Endodermal cell (in vitro differentiated cells): ENCODE measurements around the gene NRXN3. TPM values are rescaled to one million over a fixed set of nuclear protein-coding genes. Genes with fewer than 3 reads are reported as not detected.

ENCODE experiments used
- DNase-seq: peaks from one replicate; pipeline ENCODE4 v3.0.0-alpha.2; 2017
- H3K27ac ChIP-seq: 2 replicates; pipeline ENCODE4 v1.5.1; 2013; ENCODE audit warnings: mild to moderate bottlenecking, low read depth, low read length, moderate library complexity
- H3K27me3 ChIP-seq: 2 replicates; pipeline ENCODE4 v1.6.1; 2013; ENCODE audit warnings: mild to moderate bottlenecking, low read length, moderate library complexity; ENCODE audit not compliant: insufficient read depth, control insufficient read depth, poor library complexity, severe bottlenecking
- H3K36me3 ChIP-seq: 2 replicates; pipeline ENCODE4 v1.7.0; 2013; ENCODE audit warnings: mild to moderate bottlenecking, low read length, moderate library complexity; ENCODE audit not compliant: control insufficient read depth, insufficient read depth
- H3K4me1 ChIP-seq: one replicate; pipeline ENCODE4 v1.7.0; 2013; ENCODE audit warnings: low read length; ENCODE audit not compliant: control insufficient read depth, insufficient read depth
- H3K4me3 ChIP-seq: 2 replicates; pipeline ENCODE4 v1.5.1; 2013; ENCODE audit warnings: mild to moderate bottlenecking, low read length, moderate library complexity
- H3K9ac ChIP-seq: 2 replicates; pipeline ENCODE4 v1.6.1; 2013; ENCODE audit warnings: mild to moderate bottlenecking, low read length, moderate library complexity; ENCODE audit not compliant: poor library complexity, severe bottlenecking; ENCODE audit errors: extremely low read depth
- H3K9me3 ChIP-seq: 2 replicates; pipeline ENCODE4 v1.6.1; 2013; ENCODE audit warnings: mild to moderate bottlenecking, low read length, moderate library complexity; ENCODE audit not compliant: control insufficient read depth
- H3K27ac Mint-ChIP-seq: 2 replicates; pipeline ENCODE4 v1.8.0; 2020; ENCODE audit warnings: mixed read lengths
- H3K27me3 Mint-ChIP-seq: 2 replicates; pipeline ENCODE4 v1.8.0; 2021; ENCODE audit warnings: mild to moderate bottlenecking, mixed read lengths; ENCODE audit not compliant: insufficient read depth
- H3K36me3 Mint-ChIP-seq: 2 replicates; pipeline ENCODE4 v1.8.0; 2020; ENCODE audit warnings: low read depth, mixed read lengths
- H3K4me1 Mint-ChIP-seq: 2 replicates; pipeline ENCODE4 v1.8.0; 2020; ENCODE audit warnings: mixed read lengths
- H3K4me3 Mint-ChIP-seq: 2 replicates; pipeline ENCODE4 v1.8.0; 2020; ENCODE audit warnings: mild to moderate bottlenecking, moderate library complexity, mixed read lengths
- H3K9me3 Mint-ChIP-seq: 2 replicates; pipeline ENCODE4 v1.8.0; 2020; ENCODE audit warnings: mild to moderate bottlenecking, mixed read lengths
- WGBS, 2 experiments: methylation state at CpG; one replicate each; pipeline versions ENCODE4 v1.1.5 to v1.1.7; 2013; ENCODE audit warnings: missing lambda C conversion rate in 2 of 2, mixed read lengths in 1 of 2; ENCODE audit not compliant: insufficient coverage in 1 of 2, insufficient read length in 1 of 2; 5-methylcytosine and 5-hydroxymethylcytosine counted together
- total RNA-seq, 2 donors: library from RNA; stranded (reverse); fragmentation: NEBNext Ultra II Directional in 1 of 2; extraction: Animal tissue kit (Norgen Biotek cat#: 25700) in 1 of 2; gene quantifications; 2 replicates in 1 of 2; 3 replicates in 1 of 2; pipeline ENCODE4 v1.2.1, GENCODE V29; 2021
- TF ChIP-seq, protein P1 (sequence below): fragments of 200-600 bp; sonication (generic); conservative IDR thresholded peaks from 2 replicates; pipeline ENCODE4 v1.5.0; 2021; ENCODE audit warnings: antibody characterized with exemption, mild to moderate bottlenecking

Gene NRXN3
- total RNA-seq, 2 donors from 2014 or later: 20.9 to 21.4 TPM

DNA sequence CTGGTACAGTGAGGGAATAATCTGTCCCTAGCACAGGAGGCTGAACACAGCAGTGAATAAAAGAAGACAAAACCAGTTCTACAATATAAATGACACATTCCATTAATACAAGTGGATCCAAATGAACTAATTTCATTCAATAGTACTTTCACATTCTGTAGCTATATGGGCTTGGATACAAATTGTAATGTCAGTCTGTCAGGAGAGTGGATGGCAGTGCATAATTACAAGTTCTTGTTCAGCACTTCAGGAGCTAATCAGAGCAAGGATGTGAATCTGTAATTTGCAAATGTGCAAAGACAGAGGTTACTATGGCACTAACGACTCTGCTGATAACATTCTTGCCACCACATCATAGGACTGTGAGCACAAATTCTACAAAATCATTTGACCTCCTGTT, 1343.3 kb downstream of the NRXN3 start:
- Histone ChIP-seq H3K9me3 (no peaks in the 10 kb centered on the region), H3K27ac (no peak overlapping the region), H3K4me3 (no peak overlapping the region), H3K27me3 (no peaks in the 10 kb centered on the region), H3K4me1 (peaks cover 6% of the 10 kb centered on the region), H3K36me3 (no peaks in the 10 kb centered on the region), H3K9ac (no peak overlapping the region)
- no peak overlapping the region for H3K27ac Mint-ChIP-seq
- no peak overlapping the region for H3K4me3 Mint-ChIP-seq
- TF ChIP-seq, protein P1, sequence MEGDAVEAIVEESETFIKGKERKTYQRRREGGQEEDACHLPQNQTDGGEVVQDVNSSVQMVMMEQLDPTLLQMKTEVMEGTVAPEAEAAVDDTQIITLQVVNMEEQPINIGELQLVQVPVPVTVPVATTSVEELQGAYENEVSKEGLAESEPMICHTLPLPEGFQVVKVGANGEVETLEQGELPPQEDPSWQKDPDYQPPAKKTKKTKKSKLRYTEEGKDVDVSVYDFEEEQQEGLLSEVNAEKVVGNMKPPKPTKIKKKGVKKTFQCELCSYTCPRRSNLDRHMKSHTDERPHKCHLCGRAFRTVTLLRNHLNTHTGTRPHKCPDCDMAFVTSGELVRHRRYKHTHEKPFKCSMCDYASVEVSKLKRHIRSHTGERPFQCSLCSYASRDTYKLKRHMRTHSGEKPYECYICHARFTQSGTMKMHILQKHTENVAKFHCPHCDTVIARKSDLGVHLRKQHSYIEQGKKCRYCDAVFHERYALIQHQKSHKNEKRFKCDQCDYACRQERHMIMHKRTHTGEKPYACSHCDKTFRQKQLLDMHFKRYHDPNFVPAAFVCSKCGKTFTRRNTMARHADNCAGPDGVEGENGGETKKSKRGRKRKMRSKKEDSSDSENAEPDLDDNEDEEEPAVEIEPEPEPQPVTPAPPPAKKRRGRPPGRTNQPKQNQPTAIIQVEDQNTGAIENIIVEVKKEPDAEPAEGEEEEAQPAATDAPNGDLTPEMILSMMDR: no peak
- H3K36me3 Mint-ChIP-seq: no peaks in the 10 kb centered on the region
- WGBS, 2 experiments: 74% methylated on average over 1 of the region's 1 CpG; no CpG with 5 or more reads in 1 of the 2 experiments
- peaks cover 22% of the 10 kb centered on the region for H3K4me1 Mint-ChIP-seq
- no peaks in the 10 kb centered on the region for H3K9me3 Mint-ChIP-seq
- DNase-seq: no peak
- H3K27me3 Mint-ChIP-seq: peaks cover 5% of the 10 kb centered on the region

DNA sequence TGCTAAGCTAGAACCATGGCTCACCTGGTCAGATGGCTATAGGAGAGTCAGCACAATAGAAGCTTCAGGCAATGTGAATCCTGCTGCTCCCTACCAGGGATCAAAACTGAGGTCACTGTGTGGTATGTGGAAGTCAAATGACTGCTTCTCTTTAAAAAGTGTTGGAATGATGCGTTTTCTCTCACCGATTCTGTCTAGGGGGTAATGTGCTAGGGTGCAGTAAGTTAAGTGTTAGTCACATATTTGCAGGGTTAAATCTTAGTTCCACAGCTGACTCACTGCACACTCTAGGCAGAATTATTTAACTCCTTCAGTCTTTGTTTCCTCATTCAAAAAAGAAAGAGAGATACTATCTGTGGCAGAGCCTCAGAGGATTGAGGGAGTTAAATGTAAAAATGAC, 1344.5 kb downstream of the NRXN3 start:
- no peaks in the 10 kb centered on the region for H3K36me3 Mint-ChIP-seq
- Histone ChIP-seq H3K36me3 (no peaks in the 10 kb centered on the region), H3K27ac (no peak overlapping the region), H3K4me3 (no peak overlapping the region), H3K4me1 (peaks cover 6% of the 10 kb centered on the region), H3K9me3 (no peaks in the 10 kb centered on the region), H3K9ac (no peak overlapping the region), H3K27me3 (no peaks in the 10 kb centered on the region)
- no peaks in the 10 kb centered on the region for H3K9me3 Mint-ChIP-seq
- H3K4me3 Mint-ChIP-seq: no peak overlapping the region
- H3K4me1 Mint-ChIP-seq: peaks cover 22% of the 10 kb centered on the region
- H3K27me3 Mint-ChIP-seq: peaks cover 5% of the 10 kb centered on the region
- 89% methylated on average over 2 of the region's 2 CpGs; no CpG with 5 or more reads in 1 of the 2 experiments for WGBS, 2 experiments
- TF ChIP-seq, protein P1: no peak
- no peak for DNase-seq
- no peak overlapping the region for H3K27ac Mint-ChIP-seq

DNA sequence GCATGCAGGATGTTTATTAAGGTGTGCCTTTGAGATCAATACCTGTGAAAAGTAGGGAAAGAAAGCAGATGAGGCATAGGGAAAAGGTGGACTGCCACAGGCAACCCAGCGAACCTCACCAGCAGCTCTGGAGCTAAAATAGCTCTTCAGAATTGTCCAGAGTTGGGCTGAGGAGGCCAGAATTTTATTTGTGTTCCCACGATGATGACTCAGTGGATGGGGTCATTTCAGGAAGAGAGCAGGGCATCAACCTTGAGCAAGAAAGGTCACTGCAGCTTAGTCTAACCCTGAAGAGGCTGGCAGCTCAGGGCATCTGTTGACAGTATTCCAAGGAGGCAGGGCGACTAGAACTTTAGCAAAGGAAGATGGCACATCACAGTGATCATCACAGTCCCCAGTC, 1345.0 kb downstream of the NRXN3 start:
- H3K4me1 ChIP-seq: peaks cover 6% of the 10 kb centered on the region
- no peak overlapping the region for H3K9ac ChIP-seq
- H3K27me3 ChIP-seq: no peaks in the 10 kb centered on the region
- no peaks in the 10 kb centered on the region for H3K36me3 ChIP-seq
- WGBS, 2 experiments: 85 to 92% methylated on average over 3 of the region's 3 CpGs
- Mint-ChIP-seq H3K27me3 (peaks cover 5% of the 10 kb centered on the region), H3K27ac (no peak overlapping the region), H3K36me3 (no peaks in the 10 kb centered on the region), H3K4me3 (no peak overlapping the region), H3K9me3 (peaks cover under 1% of the 10 kb centered on the region), H3K4me1 (peaks cover 20% of the 10 kb centered on the region)
- H3K9me3 ChIP-seq: no peaks in the 10 kb centered on the region
- no peak overlapping the region for H3K4me3 ChIP-seq
- H3K27ac ChIP-seq: no peak overlapping the region
- peak; percentile 45 for DNase-seq
- TF ChIP-seq, protein P1: no peak
